PC-3 (cell line): ENCODE results near the gene SLC25A21.

ENCODE experiments used
- CTCF ChIP-seq: fragments of 300-600 bp; sonication (generic); conservative IDR thresholded peaks from 2 replicates; pipeline ENCODE4 v1.5.1; 2017; ENCODE audit warnings: antibody characterized with exemption, low read depth, mild to moderate bottlenecking, low read length
- EZH2 ChIP-seq: fragments of 300-600 bp; sonication (generic); IDR thresholded peaks from one replicate; pipeline ENCODE4 v1.6.1; 2017; ENCODE audit warnings: antibody characterized with exemption, mild to moderate bottlenecking, low read length; ENCODE audit not compliant: unreplicated experiment
- EZH2phosphoT487 ChIP-seq: fragments of 300-600 bp; sonication (generic); IDR thresholded peaks from 2 replicates; pipeline ENCODE4 v1.6.1; 2018; ENCODE audit warnings: mild to moderate bottlenecking, antibody characterized with exemption, low read length, borderline replicate concordance

GRCh38 chr14:36797634-36798033 is 374.8 kb downstream of the SLC25A21 start:
- TF ChIP-seq CTCF (no peak), EZH2 (no peak), EZH2phosphoT487 (no peak)
